ENCODE data around the gene IL18BP.
A peak's percentile ranks its signal among the peaks of the same experiment; 100 is the strongest.

The IL18BP gene

GRCh38 chr11:72013765-72014711 lies 15.3 kb downstream of the IL18BP start:
- DNase-seq = no peak

GRCh38 chr11:72014761-72015320 lies 16.1 kb downstream of the IL18BP start:
- DNase-seq = no peak

- no peak for DNase-seq
Measured at GRCh38 chr11:72015511-72016061, 16.9 kb downstream of the IL18BP start.

- no peak for DNase-seq
Measured at GRCh38 chr11:72018171-72018570, 19.5 kb downstream of the IL18BP start.

GRCh38 chr11:72023335-72023734 lies 24.6 kb downstream of the IL18BP start:
- DNase-seq = no peak

GRCh38 chr11:72024069-72024754 lies 25.5 kb downstream of the IL18BP start:
- DNase-seq = no peak

GRCh38 chr11:72026090-72026489 lies 27.4 kb downstream of the IL18BP start:
- no peak for DNase-seq

- DNase-seq = no peak
Measured at GRCh38 chr11:72030472-72031045, 31.9 kb downstream of the IL18BP start.

- no peak for DNase-seq
Measured at GRCh38 chr11:72036687-72037086, 38.0 kb downstream of the IL18BP start.

- no peak for DNase-seq
Measured at GRCh38 chr11:72037554-72038311, 39.0 kb downstream of the IL18BP start.

- no peak for DNase-seq
Measured at GRCh38 chr11:72038491-72038890, 39.8 kb downstream of the IL18BP start.

GRCh38 chr11:72039031-72039855 lies 40.5 kb downstream of the IL18BP start:
- DNase-seq = no peak

GRCh38 chr11:72039856-72040401 lies 41.2 kb downstream of the IL18BP start:
- DNase-seq = no peak

- peak; percentile 88 for DNase-seq
Measured at GRCh38 chr11:72040491-72041363, 42.0 kb downstream of the IL18BP start.

GRCh38 chr11:72041364-72042063 lies 42.8 kb downstream of the IL18BP start:
- peak; percentile 37 for DNase-seq

GRCh38 chr11:72042064-72042745 lies 43.5 kb downstream of the IL18BP start:
- no peak for DNase-seq

- no peak for DNase-seq
Measured at GRCh38 chr11:72045849-72046248, 47.1 kb downstream of the IL18BP start.

GRCh38 chr11:72048766-72049460 lies 50.2 kb downstream of the IL18BP start:
- no peak for DNase-seq

Data from NCI-H774 (cell line).